Measurements from ENCODE around the gene AFF3. TPM values are rescaled to one million over a fixed set of nuclear protein-coding genes. Genes with fewer than 3 reads are reported as not detected.

Gene AFF3
- total RNA-seq, 3 donors from 2014 or later (not counting 1 experiment from before 2014, with no cell fraction given), result 4.6 to 9.6 (median 5.6) TPM

- Mint-ChIP-seq H3K4me1 (no peaks in the 10 kb centered on the region), H3K27me3 (ENCODE audit: low read depth in 2 of 2) (peaks cover 2 to 5% of the 10 kb centered on the region in 2 donors), H3K36me3 (no peaks in the 10 kb centered on the region), H3K27ac (no peak overlapping the region), H3K4me3 (no peak overlapping the region), H3K9me3 (peaks cover 2 to 3% of the 10 kb centered on the region in 2 donors)
- Histone ChIP-seq H3K4me1 (ENCODE audit: control insufficient read depth, insufficient read depth, low read length) (no peaks in the 10 kb centered on the region), H3K9me3 (ENCODE audit: control insufficient read depth, insufficient read depth, low read length) (no peaks in the 10 kb centered on the region), H3K27me3 (ENCODE audit: control insufficient read depth, insufficient read depth, low read length) (no peaks in the 10 kb centered on the region), H3K4me3 (ENCODE audit: low read length) (no peak overlapping the region), H3K27ac (ENCODE audit: low read length) (no peak overlapping the region), H3K36me3 (ENCODE audit: control insufficient read depth, insufficient read depth, low read length) (no peaks in the 10 kb centered on the region)
- ATAC-seq (no peak), DNase-seq (no peak)
- intact Hi-C loops (cut with micrococcal nuclease), result no loop called here
- 81% methylated on average over 2 of the region's 2 CpGs for WGBS (ENCODE audit: insufficient coverage)
- TF ChIP-seq CTCF (IDR thresholded peaks at IDR 0.05), result no peak
These were observed 108.4 kb downstream of the AFF3 start for GRCh38 chr2:100033976-100034375.

GRCh38 chr2:100031604-100032003 lies 110.8 kb downstream of the AFF3 start:
- Mint-ChIP-seq H3K27me3 (ENCODE audit: low read depth in 2 of 2) (peaks cover 2 to 6% of the 10 kb centered on the region in 2 donors), H3K27ac (no peak overlapping the region), H3K4me3 (no peak overlapping the region), H3K4me1 (no peaks in the 10 kb centered on the region), H3K36me3 (no peaks in the 10 kb centered on the region), H3K9me3 (peaks cover 2 to 3% of the 10 kb centered on the region in 2 donors)
- Histone ChIP-seq H3K4me1 (ENCODE audit: control insufficient read depth, insufficient read depth, low read length) (no peaks in the 10 kb centered on the region), H3K36me3 (ENCODE audit: control insufficient read depth, insufficient read depth, low read length) (no peaks in the 10 kb centered on the region), H3K27me3 (ENCODE audit: control insufficient read depth, insufficient read depth, low read length) (no peaks in the 10 kb centered on the region), H3K4me3 (ENCODE audit: low read length) (no peak overlapping the region), H3K27ac (ENCODE audit: low read length) (no peak overlapping the region), H3K9me3 (ENCODE audit: control insufficient read depth, insufficient read depth, low read length) (no peaks in the 10 kb centered on the region)
- ATAC-seq (no peak), DNase-seq (no peak)
- intact Hi-C loops (cut with micrococcal nuclease), result no loop called here
- no peak for TF ChIP-seq CTCF (IDR thresholded peaks at IDR 0.05)
- no CpG with 5 or more reads among the region's 2 CpGs for WGBS (ENCODE audit: insufficient coverage)

GRCh38 chr2:100029460-100029859 lies 112.9 kb downstream of the AFF3 start:
- H3K9me3 Mint-ChIP-seq, result peaks cover 2 to 3% of the 10 kb centered on the region in 2 donors
- 93% methylated on average over 6 of the region's 6 CpGs for WGBS (ENCODE audit: insufficient coverage)
- ATAC-seq, result no peak
- no peak overlapping the region for H3K27ac ChIP-seq (ENCODE audit: low read length)
- peaks cover 2 to 6% of the 10 kb centered on the region in 2 donors for H3K27me3 Mint-ChIP-seq (ENCODE audit: low read depth in 2 of 2)
- no peak overlapping the region for H3K4me3 Mint-ChIP-seq
- H3K36me3 ChIP-seq (ENCODE audit: control insufficient read depth, insufficient read depth, low read length), result no peaks in the 10 kb centered on the region
- H3K9me3 ChIP-seq (ENCODE audit: control insufficient read depth, insufficient read depth, low read length), result no peaks in the 10 kb centered on the region
- no peaks in the 10 kb centered on the region for H3K36me3 Mint-ChIP-seq
- H3K4me3 ChIP-seq (ENCODE audit: low read length), result no peak overlapping the region
- H3K4me1 ChIP-seq (ENCODE audit: control insufficient read depth, insufficient read depth, low read length), result no peaks in the 10 kb centered on the region
- TF ChIP-seq CTCF (IDR thresholded peaks at IDR 0.05), result no peak
- H3K4me1 Mint-ChIP-seq, result no peaks in the 10 kb centered on the region
- DNase-seq, result no peak
- intact Hi-C loops (cut with micrococcal nuclease), result no loop called here
- no peaks in the 10 kb centered on the region for H3K27me3 ChIP-seq (ENCODE audit: control insufficient read depth, insufficient read depth, low read length)
- no peak overlapping the region for H3K27ac Mint-ChIP-seq

GRCh38 chr2:100021791-100022340 lies 120.5 kb downstream of the AFF3 start:
- H3K27me3 Mint-ChIP-seq (ENCODE audit: low read depth in 2 of 2), result peaks cover 0 to 10% of the 10 kb centered on the region in 2 donors
- ATAC-seq, result no peak
- H3K9me3 ChIP-seq (ENCODE audit: control insufficient read depth, insufficient read depth, low read length), result no peaks in the 10 kb centered on the region
- no peak overlapping the region for H3K4me3 ChIP-seq (ENCODE audit: low read length)
- no peaks in the 10 kb centered on the region for H3K4me1 Mint-ChIP-seq
- no peaks in the 10 kb centered on the region for H3K9me3 Mint-ChIP-seq
- H3K27me3 ChIP-seq (ENCODE audit: control insufficient read depth, insufficient read depth, low read length), result no peaks in the 10 kb centered on the region
- no peaks in the 10 kb centered on the region for H3K36me3 ChIP-seq (ENCODE audit: control insufficient read depth, insufficient read depth, low read length)
- 40% methylated on average over 2 of the region's 3 CpGs for WGBS (ENCODE audit: insufficient coverage)
- H3K27ac ChIP-seq (ENCODE audit: low read length), result no peak overlapping the region
- H3K27ac Mint-ChIP-seq, result no peak overlapping the region
- H3K4me3 Mint-ChIP-seq, result no peak overlapping the region
- no peaks in the 10 kb centered on the region for H3K4me1 ChIP-seq (ENCODE audit: control insufficient read depth, insufficient read depth, low read length)
- no peaks in the 10 kb centered on the region for H3K36me3 Mint-ChIP-seq
- TF ChIP-seq CTCF (IDR thresholded peaks at IDR 0.05), result no peak
- no peak for DNase-seq
- intact Hi-C loops (cut with micrococcal nuclease), result no loop called here

Measured in natural killer cell (primary cell).